ENCODE measurements around the gene EXOC6B.

DNA sequence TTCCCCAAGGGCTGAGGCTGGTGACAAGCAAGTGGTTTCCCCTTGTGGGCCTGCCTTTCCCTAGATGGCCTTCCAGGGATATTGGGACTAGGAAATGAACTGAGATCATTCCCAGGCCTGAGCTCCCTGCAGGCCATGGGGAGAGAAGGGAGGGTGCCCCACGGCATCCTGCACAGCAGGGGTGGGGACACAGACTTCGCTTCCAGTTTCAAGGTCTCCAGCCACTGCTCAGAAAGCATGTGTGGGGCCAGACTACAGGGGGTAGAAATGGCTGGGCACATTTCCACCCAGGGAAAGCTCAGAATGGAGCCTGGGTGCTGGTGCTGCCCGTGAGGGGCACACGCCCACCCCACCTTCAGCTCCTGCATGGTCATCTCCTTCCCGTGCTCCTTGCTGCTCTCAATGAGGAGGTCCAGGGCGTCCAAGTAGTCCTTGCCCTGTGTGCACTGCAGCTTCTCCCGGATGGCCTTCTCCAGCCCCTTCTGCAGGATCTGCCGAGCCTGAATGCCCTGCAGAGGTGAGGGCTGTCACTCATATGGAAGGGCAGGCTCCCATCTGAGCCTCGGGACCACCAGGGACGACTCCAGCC is 691.3 kb downstream of the EXOC6B start:
- TF ChIP-seq CTCF (IDR thresholded peaks at IDR 0.05) = no peak
- no peak for TF ChIP-seq ZFX (IDR thresholded peaks at IDR 0.05; ENCODE audit: borderline replicate concordance)
